Esophagus (tissue), 2 donors: ENCODE results near the gene SMAP2. TPM values are rescaled to one million over a fixed set of nuclear protein-coding genes. Genes with fewer than 3 reads are reported as not detected.

Source experiments
- H3K27ac ChIP-seq, 2 donors: one replicate each; pipeline ENCODE4 v1.5.1; 2013; ENCODE audit warnings: low read depth in 2 of 2, mild to moderate bottlenecking in 2 of 2, inconsistent platforms in 1 of 2, low read length in 1 of 2, moderate library complexity in 1 of 2
- H3K27me3 ChIP-seq, 2 donors: one replicate each; pipeline ENCODE4 v1.6.1; 2013; ENCODE audit warnings: low read length in 2 of 2, control low read depth in 1 of 2, mild to moderate bottlenecking in 1 of 2; ENCODE audit not compliant: insufficient read depth in 2 of 2, control insufficient read depth in 1 of 2
- H3K36me3 ChIP-seq, 2 donors: one replicate each; pipeline ENCODE4 v1.6.1; 2013; ENCODE audit warnings: low read length in 1 of 2; ENCODE audit not compliant: control insufficient read depth in 2 of 2, insufficient read depth in 2 of 2
- H3K4me1 ChIP-seq, 2 donors: one replicate each; pipeline ENCODE4 v1.6.1; 2013; ENCODE audit warnings: low read length in 1 of 2; ENCODE audit not compliant: control insufficient read depth in 2 of 2, insufficient read depth in 2 of 2
- H3K4me3 ChIP-seq, 2 donors: one replicate each; pipeline ENCODE4 v1.5.1; 2013; ENCODE audit warnings: low read length in 2 of 2, mild to moderate bottlenecking in 2 of 2, low read depth in 1 of 2, moderate library complexity in 1 of 2
- H3K9me3 ChIP-seq, 2 donors: one replicate each; pipeline ENCODE4 v1.6.1; 2013; ENCODE audit warnings: mild to moderate bottlenecking in 2 of 2, low read depth in 1 of 2, low read length in 1 of 2, moderate library complexity in 1 of 2; ENCODE audit not compliant: control insufficient read depth in 2 of 2, insufficient read depth in 1 of 2
- WGBS, 2 donors: extraction: QIAGEN DNeasy Blood & Tissue Kit; methylation state at CpG; one replicate each; pipeline ENCODE4 v1.1.7; 2013; 5-methylcytosine and 5-hydroxymethylcytosine counted together
- polyA plus RNA-seq, 2 donors: library from polyadenylated mRNA; stranded (reverse); fragments of 200-250 nt; gene quantifications; one replicate each; pipeline ENCODE4 v1.2.3, GENCODE V29; 2013
- donor health status: healthy with polysubstance abuse.
- donor health status: Bipolar disorder and iron deficiency.

The SMAP2 gene
- polyA plus RNA-seq, 2 donors, result 9.1 to 14.2 TPM

DNA sequence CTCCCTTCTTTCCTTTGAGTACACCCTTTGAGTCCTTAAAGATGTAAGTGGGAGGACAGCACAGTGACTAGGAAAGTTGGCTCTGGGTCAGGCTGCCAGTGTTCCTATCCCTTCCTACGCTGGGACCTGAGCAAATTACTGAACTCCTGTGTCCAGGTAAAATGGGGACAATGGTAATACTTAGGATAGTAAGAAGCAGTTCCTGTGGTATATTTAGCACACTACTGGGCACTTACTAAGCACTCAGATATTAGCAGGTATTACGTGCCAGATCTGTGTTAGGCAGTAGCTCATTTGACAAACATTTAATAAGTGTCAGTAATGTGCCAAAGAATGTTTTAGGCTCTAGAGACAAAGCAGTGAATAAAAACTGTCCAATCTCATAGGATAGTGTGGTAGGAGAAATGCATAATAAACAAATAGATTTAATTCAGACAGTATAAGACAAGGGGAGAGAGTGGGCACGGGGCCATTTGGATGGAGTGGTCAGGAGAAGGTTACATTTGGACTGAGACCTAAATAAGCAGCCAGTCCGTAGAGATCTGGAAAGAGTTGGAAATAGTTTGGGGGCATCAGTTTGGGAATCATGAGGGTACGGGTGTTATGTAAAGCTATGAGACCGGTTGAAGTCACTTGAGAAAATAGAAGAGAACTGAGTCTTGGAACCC is 50.6 kb downstream of the SMAP2 start:
- no peak overlapping the region for H3K27ac ChIP-seq
- H3K4me3 ChIP-seq, result no peak overlapping the region
- no peaks in the 10 kb centered on the region for H3K27me3 ChIP-seq
- H3K4me1 ChIP-seq, result no peaks in the 10 kb centered on the region
- 93% methylated on average over 6 of the region's 6 CpGs for WGBS, 2 donors
- no peaks in the 10 kb centered on the region for H3K9me3 ChIP-seq
- peaks cover 7 to 10% of the 10 kb centered on the region in 2 donors for H3K36me3 ChIP-seq

DNA sequence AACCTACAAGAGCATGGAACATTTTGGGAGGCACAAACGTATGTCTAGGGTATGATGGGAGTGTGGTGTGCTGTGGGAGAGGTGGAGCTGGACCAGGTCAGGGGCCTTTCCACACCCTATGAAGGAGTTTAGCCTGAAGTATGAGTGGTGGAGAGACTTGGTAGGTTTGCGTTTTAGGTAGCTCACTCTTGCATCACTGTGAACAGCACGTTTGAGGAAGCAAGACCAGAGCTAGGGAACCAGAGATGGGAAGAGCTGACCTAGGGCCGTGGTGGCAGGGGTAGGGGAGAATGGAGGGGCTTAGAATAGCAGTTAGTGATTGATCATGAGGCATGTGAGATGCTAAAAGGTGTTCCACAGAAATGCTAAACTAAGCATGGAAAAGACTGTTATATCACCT is 51.7 kb downstream of the SMAP2 start:
- no peaks in the 10 kb centered on the region for H3K9me3 ChIP-seq
- no peak overlapping the region for H3K27ac ChIP-seq
- H3K4me1 ChIP-seq, result no peaks in the 10 kb centered on the region
- H3K27me3 ChIP-seq, result no peaks in the 10 kb centered on the region
- 83 to 89% methylated on average over 4 of the region's 4 CpGs for WGBS, 2 donors
- peaks cover 7 to 10% of the 10 kb centered on the region in 2 donors for H3K36me3 ChIP-seq
- no peak overlapping the region for H3K4me3 ChIP-seq

DNA sequence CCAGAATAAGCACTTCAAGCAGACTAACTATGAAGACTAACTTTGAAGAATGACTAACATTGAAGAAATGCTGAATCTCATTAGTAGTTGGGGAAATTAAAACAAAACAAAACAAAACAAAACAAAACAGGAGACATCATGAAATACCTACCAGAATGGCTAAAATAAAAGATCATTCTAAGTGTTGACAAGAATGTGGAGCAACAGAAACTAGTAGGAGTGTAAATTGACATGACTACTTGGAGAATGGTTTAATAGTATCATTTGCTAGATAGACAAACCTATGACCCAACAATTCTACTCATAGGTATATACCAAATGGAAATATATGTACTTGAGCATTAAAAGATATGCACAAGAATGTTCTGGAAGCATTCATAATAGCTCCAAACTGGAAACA is 57.9 kb downstream of the SMAP2 start:
- Histone ChIP-seq H3K36me3 (no peaks in the 10 kb centered on the region), H3K27ac (no peak overlapping the region), H3K27me3 (no peaks in the 10 kb centered on the region), H3K4me1 (no peaks in the 10 kb centered on the region), H3K4me3 (no peak overlapping the region), H3K9me3 (no peaks in the 10 kb centered on the region)

DNA sequence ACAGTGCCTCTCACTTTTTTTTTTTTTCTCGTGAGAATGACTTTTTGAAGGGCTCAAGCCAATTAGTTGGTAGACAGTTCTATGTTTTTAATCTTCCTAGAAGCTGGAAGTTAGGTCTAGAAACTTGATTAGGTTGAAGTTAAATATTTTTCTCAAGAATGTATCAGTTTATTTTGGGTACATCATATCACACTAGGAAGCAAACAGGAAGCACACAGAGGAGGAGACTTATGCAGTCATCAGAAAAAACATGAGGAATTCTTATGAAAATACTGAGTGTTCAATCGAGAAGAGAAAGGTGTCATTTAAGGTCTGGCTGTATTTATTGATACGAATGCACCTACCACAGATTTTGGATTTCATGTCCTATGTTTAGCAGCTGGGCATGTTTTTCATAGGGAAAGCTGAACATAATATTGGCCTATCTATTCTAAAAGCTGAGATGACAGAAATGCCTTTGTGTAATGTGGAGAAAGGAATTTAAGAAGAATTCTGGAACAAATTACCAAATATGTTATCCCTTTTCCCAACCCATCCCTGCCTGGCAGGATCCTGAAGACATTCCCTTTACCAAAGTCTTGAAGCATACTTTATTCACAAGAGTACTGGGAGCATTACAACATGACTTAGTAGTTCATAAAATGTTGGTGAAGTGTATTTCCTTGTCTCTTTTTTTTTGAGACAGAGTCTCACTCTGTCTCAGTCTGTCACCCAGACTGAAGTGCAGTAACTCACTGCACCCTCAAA is 59.3 kb downstream of the SMAP2 start:
- Histone ChIP-seq H3K4me1 (no peaks in the 10 kb centered on the region), H3K36me3 (no peaks in the 10 kb centered on the region), H3K9me3 (no peaks in the 10 kb centered on the region), H3K4me3 (no peak overlapping the region), H3K27ac (no peak overlapping the region), H3K27me3 (no peaks in the 10 kb centered on the region)
- 66 to 73% methylated on average over 3 of the region's 3 CpGs for WGBS, 2 donors

DNA sequence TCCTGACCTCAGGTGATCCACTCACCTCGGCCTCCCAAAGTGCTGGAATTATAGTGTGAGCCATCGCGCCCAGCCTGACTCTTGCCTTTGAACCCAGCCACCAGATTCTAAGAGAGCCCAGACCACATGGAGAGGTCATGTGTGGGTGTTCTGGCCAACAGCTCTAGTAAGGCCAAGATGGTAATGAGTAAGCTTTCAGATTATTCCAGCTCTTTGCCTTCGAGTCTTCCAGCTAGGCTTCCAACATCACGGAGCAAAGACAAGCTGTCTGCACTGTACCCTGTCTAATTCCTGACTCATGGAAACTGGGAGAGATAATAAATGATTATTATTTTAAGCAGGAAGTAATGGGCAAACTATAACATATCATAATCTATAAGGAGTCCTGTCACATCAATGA is 61.9 kb downstream of the SMAP2 start:
- no peaks in the 10 kb centered on the region for H3K36me3 ChIP-seq
- no peaks in the 10 kb centered on the region for H3K4me1 ChIP-seq
- no peak overlapping the region for H3K27ac ChIP-seq
- H3K4me3 ChIP-seq, result no peak overlapping the region
- 87% methylated on average over 5 of the region's 5 CpGs for WGBS, 2 donors
- no peaks in the 10 kb centered on the region for H3K9me3 ChIP-seq
- no peaks in the 10 kb centered on the region for H3K27me3 ChIP-seq

DNA sequence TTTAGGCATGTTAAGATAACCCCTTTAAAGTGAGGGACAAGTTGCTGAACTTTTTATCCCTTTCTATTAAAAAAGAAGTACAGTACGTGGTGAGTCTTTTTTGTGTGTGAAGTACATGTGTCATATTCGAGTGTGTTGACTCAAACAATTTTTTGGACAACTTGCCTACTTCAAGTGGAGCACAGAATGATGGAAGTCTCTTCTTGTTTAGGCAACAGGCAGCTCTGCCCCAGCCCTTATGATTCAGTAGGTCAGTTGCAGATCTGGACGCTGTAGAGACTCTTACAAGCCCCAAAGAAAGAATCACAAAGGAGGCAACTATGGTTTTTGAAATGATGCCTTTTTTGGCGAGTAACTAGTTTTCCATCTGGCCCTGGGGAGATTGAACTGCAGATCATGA is 62.3 kb downstream of the SMAP2 start:
- H3K36me3 ChIP-seq, result no peaks in the 10 kb centered on the region
- H3K4me3 ChIP-seq, result no peak overlapping the region
- H3K27ac ChIP-seq, result no peak overlapping the region
- no peaks in the 10 kb centered on the region for H3K4me1 ChIP-seq
- no peaks in the 10 kb centered on the region for H3K9me3 ChIP-seq
- WGBS, 2 donors, result 81 to 86% methylated on average over 4 of the region's 4 CpGs
- no peaks in the 10 kb centered on the region for H3K27me3 ChIP-seq

DNA sequence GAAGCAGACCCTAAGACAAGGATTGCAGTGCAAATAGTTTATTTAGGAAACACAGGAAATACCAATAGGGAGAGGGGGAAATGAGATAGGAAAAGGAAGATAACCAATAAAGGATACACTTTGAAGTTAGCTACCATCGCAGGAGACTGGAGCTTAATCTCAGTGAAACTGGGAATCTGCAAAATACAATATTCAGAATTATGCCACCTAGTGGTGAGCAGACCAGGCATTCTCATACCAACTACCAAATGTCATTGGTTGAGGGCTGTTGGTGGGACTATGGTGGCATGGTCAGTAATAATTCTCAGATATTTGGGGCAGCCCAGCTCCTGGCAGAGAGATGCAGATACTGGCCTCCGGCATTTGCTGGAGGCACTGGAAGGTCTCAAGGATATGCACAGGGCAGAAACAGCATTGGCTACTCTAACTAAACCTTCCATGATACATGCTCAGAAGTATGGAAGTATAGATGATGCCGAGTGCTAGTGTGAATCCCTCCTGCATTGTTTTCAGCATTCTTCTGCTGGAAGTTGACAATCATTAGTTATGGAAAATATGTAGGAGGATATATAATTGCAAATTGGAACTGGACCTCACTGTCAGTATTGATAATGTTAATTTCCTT is 65.0 kb downstream of the SMAP2 start:
- 63 to 65% methylated on average over 3 of the region's 3 CpGs for WGBS, 2 donors
- H3K36me3 ChIP-seq, result no peaks in the 10 kb centered on the region
- no peaks in the 10 kb centered on the region for H3K9me3 ChIP-seq
- no peak overlapping the region for H3K27ac ChIP-seq
- no peaks in the 10 kb centered on the region for H3K4me1 ChIP-seq
- no peaks in the 10 kb centered on the region for H3K27me3 ChIP-seq
- H3K4me3 ChIP-seq, result no peak overlapping the region

DNA sequence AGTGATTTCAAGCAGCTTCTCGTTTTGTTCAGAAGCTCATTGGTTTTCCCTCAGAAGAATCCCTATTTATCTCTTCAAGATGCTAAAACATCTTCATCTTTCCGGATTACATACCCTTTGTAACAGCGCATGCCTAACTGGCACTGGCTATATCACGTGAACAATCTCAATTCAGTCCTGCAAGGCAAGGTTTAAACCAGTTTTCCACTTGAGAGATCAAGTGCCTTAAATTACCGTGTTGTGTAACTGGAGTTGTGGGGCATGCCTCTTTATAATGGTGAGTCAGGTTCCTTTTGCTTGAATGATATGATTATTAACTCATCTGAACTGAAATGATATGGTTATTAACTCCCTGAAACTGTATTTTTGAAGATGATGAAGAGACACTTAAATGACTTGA is 65.7 kb downstream of the SMAP2 start:
- H3K4me3 ChIP-seq, result no peak overlapping the region
- no peaks in the 10 kb centered on the region for H3K9me3 ChIP-seq
- H3K4me1 ChIP-seq, result no peaks in the 10 kb centered on the region
- H3K27ac ChIP-seq, result no peak overlapping the region
- H3K36me3 ChIP-seq, result no peaks in the 10 kb centered on the region
- H3K27me3 ChIP-seq, result no peaks in the 10 kb centered on the region
- WGBS, 2 donors, result 85 to 86% methylated on average over 5 of the region's 5 CpGs

DNA sequence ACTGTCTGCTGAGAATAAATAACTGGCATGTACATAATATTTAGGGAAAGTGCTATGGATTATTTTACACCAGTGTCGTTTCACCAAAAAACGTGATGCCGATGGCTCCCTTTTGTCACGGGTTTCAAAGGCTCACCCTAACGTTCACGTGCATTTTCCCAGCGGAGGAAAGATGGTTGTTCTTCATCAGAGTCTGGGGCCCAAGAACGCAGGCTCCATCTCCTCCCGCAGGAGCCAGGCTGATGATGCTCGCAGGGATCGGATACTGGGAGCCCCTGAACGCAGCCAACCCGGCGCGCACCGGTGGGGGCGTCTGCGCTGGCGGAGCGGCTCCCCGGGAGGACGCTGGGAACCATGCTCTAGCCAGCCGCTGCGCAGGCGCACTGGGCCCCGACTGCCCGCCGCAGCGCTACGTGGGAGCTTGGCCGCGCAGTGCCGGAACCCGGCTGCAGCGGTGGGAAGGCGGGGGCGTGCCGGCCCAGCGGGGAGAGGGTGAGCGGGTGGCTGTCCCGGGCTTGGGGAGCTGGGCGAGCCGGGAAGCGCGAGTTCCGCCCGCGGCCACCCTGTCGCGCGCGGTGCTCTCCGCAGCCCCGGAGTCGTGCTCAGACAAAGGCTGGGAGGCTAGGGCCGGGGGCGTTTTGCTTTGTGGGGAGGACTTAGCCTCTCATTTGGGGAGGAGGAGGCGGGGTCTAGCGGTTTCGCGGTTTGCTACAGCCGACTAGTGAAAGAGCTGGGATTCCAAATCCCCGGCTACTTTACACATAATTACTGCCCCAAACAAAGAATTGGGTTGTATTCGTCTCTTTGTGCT is 76.4 kb downstream of the SMAP2 start, which contains the start of gene ZFP69B:
ZFP69B (plus strand) TSS at position 793 of the 811 bp plus-strand sequence. CDS start 486 bp downstream, outside the sequence.
- no peaks in the 10 kb centered on the region for H3K4me1 ChIP-seq
- peak within 1 kb of the TSS; percentile 72 to 81 for H3K27ac ChIP-seq
- no peaks in the 10 kb centered on the region for H3K36me3 ChIP-seq
- WGBS, 2 donors, result 0% methylated on average over 61 to 64 of the region's 64 CpGs
- no peaks in the 10 kb centered on the region for H3K27me3 ChIP-seq
- H3K9me3 ChIP-seq, result peaks cover 0 to 5% of the 10 kb centered on the region in 2 donors
- H3K4me3 ChIP-seq, result peak within 1 kb of the TSS; percentile 74 to 76
